ENCODE results near the gene MOSPD2. TPM values are rescaled to one million over a fixed set of nuclear protein-coding genes. Genes with fewer than 3 reads are reported as not detected.

MOSPD2 gene
- 34.0 and 36.9 TPM in 2 replicates for total RNA-seq (2014; rRNA removed; shearing (Covaris generic))

GRCh38 chrX:14872851-14873675 is at the start of gene MOSPD2, which contains the start of gene FANCB:
Gene MOSPD2 (plus strand): TSS chrX:14873421. CDS start chrX:14873529, 108 bp downstream.
Gene FANCB (minus strand): TSS chrX:14873069. CDS start chrX:14865510, 7,559 bp downstream.
- peak; percentile 96 for DNase-seq (ENCODE audit: low read depth)

DNA sequence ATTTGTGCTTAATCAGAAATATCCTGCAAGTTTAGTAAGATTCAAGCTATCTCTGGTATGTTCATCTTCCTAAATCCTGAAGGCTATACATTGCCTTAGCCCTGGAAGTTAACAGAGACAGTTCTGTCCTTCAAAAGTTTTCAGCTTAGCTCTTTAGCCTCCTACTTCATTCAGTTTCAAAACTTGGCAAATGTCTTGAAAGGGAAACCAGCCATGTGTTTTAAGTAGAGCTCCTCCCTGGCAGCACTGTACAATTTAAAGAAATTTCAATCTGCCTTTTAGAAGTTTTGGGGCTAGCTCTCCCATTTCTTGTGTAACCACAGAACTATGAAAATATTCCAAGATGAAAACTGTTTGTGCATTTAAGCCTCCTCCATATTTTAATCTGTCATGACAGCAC is 47.4 kb upstream of the MOSPD2 start:
- DNase-seq (ENCODE audit: low read depth): no peak

DNA sequence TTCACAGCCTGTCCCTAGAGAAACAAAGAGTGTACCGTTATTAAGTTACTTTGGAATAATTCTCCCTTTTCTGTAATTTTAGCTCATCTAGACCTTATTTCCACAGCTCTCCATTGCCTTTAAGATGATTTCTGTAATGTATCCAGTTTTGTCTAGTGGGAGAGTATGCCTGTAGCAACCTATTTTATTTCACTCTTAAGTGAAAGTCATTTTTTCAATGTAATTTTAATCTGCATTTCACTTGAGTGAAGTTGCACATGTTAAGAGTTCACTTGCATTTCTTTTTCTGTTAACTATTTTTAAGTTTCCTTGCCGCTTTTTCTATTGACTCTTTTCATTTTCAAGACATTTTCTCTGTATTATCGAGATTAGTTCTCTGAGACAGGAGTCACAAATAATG is 46.9 kb upstream of the MOSPD2 start:
- no peak for DNase-seq (ENCODE audit: low read depth)

DNA sequence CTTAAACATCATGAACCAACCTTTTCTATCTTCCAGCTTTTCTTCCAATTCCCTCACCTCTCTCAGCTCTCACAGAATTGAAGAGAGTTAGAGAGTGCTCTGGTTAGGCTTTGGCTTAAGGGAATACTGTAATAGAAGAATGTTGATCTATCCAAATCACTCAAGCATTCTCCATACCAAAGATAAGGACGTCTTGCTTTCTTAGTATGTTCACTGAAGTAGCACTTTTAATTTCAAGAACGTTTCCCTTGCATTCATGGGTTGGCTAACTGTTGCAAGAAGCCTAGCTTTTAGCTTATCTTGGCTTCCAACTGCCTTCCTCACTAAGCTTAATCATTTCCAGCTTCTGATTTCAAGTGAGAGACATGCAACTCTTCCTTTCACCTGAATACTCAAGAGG is 43.6 kb upstream of the MOSPD2 start:
- DNase-seq (ENCODE audit: low read depth): no peak

- peak; percentile 35 for DNase-seq (ENCODE audit: low read depth)
Observed at GRCh38 chrX:14832151-14832550, 41.1 kb upstream of the MOSPD2 start.

- DNase-seq (ENCODE audit: low read depth): no peak
Observed at GRCh38 chrX:14832586-14832985, 40.6 kb upstream of the MOSPD2 start.

DNA sequence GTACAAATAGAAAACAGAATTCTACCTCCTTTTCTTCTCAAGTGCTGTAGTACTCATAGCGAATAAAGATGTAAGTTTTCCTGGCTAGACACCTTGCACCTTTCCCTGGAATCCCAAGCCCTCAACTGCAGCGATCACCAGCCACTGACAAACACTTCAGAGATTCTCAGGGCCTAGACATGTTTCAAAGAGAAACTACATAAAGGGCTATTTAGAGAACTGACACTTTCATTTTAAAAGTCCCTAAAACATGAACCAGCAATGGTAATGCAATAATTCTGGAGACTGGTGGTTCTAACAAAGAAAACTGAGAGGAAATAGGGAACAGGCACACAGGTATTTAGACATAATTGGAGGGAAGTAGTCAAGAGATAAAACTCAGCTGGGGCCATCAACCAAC is 36.1 kb upstream of the MOSPD2 start:
- DNase-seq (ENCODE audit: low read depth): no peak

GRCh38 chrX:14843666-14844065 is 29.6 kb upstream of the MOSPD2 start:
- no peak for DNase-seq (ENCODE audit: low read depth)

- no peak for DNase-seq (ENCODE audit: low read depth)
Observed at GRCh38 chrX:14851526-14851925, 21.7 kb upstream of the MOSPD2 start.

GRCh38 chrX:14864631-14865030 is 8.6 kb upstream of the MOSPD2 start:
- DNase-seq (ENCODE audit: low read depth): peak; percentile 2

DNA sequence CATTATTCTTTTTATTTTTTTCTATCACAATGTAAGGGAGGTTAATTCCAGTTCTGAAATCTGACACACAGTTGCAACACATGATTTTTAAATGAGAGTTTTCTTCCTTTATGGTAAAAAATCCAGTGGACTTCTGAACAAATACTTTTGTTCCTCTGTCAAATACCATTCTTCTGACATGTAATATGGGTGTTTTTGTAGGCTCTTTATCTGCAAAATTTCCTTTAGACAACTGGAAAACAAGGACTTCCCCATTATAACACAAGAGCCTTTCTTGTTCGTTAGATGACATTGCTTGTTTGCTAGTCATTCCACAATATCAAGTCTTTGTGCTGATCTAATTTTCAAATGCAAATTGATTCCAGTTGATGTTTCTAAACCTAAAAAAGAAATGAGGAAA is 8.0 kb upstream of the MOSPD2 start:
- DNase-seq (ENCODE audit: low read depth): peak; percentile 24

DNA sequence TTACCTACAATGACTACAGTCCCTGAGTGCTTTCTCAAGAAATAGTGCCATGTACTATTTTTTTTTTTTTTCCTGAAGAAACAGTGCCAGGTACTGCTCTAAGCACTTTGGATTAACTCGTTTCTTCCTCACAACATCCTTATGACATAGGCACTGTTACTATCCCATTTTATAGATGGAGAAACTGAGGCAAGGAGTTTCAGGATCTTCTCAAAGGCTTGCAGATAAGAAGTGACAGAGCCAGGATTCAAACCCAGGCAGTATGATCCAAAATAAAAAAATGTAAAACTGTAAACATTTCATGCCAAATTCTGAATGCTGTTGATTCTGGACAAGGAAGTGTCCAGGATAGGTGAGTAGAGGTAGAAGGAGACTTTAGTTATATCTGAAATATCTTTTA is 1.5 kb upstream of the MOSPD2 start:
- DNase-seq (ENCODE audit: low read depth): no peak

- DNase-seq (ENCODE audit: low read depth): peak; percentile 17
Observed at GRCh38 chrX:14872355-14872754, 866 bp upstream of the MOSPD2 start.

GRCh38 chrX:14873676-14874049 is 442 bp downstream of the MOSPD2 start:
- no peak for DNase-seq (ENCODE audit: low read depth)

DNA sequence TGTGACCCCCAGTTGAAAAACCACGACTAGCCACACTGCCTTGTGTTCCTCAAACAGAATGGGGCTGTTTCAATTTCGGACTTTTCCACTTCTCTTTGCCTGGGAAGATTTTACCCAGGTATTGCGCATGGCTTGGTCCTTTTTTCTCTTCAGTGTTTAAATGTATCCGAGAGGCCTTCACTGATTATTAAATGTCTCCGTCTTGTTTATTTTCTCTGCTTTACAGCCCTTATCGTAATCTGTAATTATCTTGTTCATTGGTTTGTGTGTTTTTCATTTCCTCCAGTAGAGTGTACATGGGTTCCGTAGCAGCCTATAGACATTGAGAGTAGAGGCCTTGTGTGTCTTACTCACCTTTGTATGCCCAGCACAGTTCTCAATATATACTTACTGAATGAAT is 2.4 kb downstream of the MOSPD2 start:
- DNase-seq (ENCODE audit: low read depth): no peak

DNA sequence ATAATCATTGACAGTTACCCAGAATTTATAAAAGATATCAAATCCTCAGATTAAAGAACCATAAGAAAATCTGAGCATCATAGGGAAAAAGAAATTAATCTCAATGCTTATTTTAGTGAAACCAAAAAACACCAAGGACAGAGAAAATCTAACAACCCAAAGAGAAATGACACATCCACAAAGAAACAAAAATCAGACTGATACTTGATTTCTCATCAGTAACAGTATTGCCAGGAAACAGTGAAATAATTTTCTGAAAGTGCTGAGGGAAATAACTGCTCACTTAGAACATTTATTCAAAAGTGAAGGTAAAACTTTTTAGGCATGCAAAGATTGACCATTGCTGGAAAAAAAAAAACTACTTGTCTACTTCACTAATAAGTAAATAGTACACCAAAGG is 10.6 kb downstream of the MOSPD2 start:
- DNase-seq (ENCODE audit: low read depth): no peak

DNA sequence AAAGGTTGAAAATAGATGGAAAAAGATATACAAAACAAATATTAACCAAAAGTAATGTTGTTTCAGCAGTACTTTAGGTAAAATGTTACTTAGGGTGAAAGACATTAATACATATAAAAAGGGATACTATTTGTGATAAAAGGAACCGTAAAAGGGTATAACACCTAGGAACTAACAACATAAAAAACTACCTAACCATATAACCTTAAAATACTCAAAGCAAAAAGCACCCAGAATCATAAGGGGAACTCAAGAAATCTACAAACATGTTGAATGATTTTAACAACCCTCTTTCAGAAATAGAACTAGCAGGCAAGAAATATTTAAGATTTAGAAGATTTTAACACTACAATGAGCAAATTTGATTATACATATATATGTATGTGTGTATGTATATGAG is 11.5 kb downstream of the MOSPD2 start:
- no peak for DNase-seq (ENCODE audit: low read depth)

GRCh38 chrX:14886252-14886651 is 13.0 kb downstream of the MOSPD2 start:
- DNase-seq (ENCODE audit: low read depth): no peak

GRCh38 chrX:14896273-14896672 is 23.1 kb downstream of the MOSPD2 start:
- DNase-seq (ENCODE audit: low read depth): no peak

GRCh38 chrX:14897042-14897441 is 23.8 kb downstream of the MOSPD2 start:
- DNase-seq (ENCODE audit: low read depth): no peak

DNA sequence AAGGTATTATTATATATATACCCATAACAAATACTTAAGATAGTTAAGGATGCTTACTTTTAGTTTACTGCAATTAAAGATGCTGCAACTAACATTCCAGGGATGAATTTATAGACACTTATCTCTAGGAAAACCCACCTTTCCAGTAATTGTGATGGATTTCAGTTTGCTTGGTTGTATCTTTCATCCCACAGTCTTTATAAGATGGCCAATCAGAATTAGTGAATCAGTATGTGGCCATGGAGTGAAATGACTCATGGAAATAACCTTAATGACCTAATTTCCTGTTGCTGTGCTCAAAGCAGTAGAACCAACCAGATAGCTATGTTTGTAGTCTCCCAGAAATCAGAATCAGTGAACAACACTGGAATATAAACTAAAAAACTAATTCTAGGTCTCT is 26.4 kb downstream of the MOSPD2 start:
- DNase-seq (ENCODE audit: low read depth): peak; percentile 88

- no peak for DNase-seq (ENCODE audit: low read depth)
Observed at GRCh38 chrX:14902537-14902936, 29.3 kb downstream of the MOSPD2 start.

DNA sequence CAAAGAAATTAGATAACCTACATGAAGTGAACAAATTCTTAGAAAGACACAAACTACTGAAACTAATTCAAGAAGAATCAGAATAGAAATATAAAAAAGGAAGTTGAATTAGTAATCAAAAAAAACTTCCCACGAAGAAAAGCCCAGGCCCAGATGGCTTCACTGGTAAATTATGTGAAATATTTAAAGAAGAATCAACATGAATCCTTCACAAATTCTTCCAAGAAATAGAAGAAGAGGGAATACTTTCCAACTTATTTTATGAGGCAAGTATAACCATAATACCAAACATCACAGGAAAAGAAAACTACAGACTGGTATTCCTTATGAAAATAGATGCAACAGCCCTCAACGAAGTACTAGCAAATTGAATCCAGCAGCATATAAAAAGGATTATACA is 30.7 kb downstream of the MOSPD2 start:
- DNase-seq (ENCODE audit: low read depth): no peak

DNA sequence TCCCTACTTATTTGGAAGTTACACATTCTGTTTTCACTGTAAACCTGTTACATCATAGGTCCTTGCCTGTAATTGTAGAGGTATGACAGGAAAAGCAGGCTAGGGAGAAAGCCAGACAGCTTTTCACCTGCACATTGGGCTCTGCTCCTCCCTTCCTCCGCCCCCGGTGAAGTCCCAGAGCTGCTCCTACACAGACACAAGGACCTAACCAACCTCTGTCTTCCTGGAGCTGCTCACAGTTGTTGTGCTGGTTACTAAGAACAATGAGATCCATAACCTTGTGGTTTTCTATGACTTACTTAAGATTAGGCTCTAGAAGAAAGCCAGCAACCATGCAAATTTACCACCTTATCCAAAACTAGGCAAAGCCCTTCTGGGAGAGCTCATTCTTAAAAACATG is 40.0 kb downstream of the MOSPD2 start:
- DNase-seq (ENCODE audit: low read depth): peak; percentile 80
